Bone marrow (tissue), 2 donors: ENCODE data around the gene ARID1B.

Experiments
- DNase-seq, 2 donors: peaks; one replicate each; lab custom pipeline; 2025; lab: John Stamatoyannopoulos, UW

The ARID1B gene

DNA sequence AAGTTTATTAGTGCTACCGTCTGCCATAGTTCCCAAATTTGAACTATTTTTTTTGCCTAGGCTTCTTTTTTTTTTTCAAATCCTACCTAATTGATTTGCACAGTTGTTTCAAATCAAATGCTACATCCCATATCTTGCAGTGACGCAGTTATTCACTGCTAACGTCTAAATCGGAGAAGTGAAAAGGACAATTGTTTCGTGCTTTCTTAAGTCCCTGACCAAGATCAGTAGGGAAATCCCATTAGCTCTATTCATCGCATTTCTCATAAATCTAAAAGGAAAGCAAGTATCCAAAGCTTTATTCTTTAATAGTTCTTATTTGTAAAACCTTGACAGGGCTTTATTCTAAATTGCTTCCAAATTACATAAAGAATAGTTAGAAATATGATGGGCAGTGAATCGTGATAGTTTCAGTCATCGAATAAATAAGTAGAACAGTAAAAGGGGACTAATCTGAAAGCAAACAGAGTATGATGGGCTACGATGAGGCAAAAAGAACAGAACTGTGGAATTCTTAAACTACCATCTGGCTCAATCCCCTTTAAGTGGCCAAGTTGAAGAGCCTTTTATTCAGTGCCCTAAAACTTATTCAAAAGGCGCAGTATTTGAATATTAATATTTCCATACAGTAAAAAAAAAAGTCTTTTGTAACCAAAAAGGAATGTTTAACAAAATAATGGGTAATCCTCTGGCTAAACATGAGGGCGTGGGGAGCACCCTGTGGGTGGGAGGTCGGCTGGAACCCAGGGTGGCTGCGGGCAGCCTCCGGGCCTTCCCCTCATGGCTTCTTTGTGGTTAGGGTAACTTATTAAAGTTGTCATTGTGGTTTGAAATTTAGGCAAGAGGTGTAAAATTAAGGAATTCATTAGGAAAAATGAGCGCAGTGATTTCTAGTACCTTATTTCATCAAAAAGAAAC lies 3.0 kb upstream of the ARID1B start:
- no peak for DNase-seq

DNA sequence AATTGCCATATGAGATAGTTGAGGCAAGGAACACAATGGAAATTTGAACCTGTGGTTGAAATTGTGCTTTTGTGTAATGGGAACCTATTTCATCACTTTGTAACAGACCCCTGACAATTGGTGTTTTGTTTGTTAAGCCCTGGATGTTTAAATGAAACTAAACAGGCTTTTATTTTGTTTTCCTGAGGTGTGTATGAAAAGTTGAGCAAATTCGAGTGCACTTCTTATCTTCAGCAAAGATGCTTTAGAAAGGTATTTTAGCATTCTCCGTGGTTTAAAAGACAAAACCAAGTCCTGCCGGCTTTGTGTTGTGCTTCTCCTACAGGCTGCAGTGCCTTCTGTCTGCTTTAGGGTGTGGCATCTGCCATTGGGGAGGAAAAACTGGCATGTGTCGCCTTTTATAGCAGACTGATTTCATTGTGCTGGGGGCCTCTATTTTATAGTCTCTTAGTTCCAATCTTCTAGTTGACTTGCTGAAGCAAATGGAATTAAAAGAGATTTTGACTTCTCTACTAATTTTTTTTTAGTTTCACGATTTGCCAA lies 2.2 kb upstream of the ARID1B start:
- DNase-seq, result no peak

DNA sequence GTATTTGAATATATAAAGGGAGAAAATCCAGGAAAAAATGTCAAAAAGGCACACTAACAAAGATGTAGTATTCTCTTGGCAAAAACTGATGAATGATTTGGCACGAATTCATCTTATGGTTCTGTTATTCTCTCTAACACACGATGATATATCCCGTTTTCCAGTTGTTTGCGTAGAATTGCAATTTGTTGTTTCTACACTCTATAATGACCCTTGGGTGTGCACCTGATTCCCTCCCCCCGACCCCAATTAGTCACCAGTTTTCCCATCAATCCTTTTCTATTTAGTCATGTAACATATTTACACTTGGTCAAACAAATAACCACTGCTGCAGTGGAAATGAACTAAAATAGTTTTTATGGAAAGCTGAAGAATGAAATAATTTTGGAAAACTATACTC lies 1.5 kb upstream of the ARID1B start:
- DNase-seq, result no peak

DNA sequence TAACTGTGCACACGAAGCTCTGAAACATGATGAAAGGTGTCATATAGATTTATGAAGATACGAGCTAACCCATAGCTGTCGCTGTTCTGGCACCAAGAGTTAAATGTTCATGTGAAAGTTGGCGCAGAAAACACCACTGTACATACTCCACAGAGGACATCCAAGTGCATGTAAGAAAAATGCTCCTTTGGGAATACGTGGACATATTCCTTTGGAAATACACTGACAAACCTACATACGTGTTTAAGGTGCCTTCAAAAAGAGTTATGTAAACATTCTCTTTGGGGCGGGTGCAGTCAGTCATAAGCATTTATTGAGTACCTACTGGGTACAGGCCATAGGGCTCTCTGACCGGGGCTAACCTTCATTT lies 723 bp upstream of the ARID1B start:
- peak in 1 of 2 donors; percentile 60 for DNase-seq

DNA sequence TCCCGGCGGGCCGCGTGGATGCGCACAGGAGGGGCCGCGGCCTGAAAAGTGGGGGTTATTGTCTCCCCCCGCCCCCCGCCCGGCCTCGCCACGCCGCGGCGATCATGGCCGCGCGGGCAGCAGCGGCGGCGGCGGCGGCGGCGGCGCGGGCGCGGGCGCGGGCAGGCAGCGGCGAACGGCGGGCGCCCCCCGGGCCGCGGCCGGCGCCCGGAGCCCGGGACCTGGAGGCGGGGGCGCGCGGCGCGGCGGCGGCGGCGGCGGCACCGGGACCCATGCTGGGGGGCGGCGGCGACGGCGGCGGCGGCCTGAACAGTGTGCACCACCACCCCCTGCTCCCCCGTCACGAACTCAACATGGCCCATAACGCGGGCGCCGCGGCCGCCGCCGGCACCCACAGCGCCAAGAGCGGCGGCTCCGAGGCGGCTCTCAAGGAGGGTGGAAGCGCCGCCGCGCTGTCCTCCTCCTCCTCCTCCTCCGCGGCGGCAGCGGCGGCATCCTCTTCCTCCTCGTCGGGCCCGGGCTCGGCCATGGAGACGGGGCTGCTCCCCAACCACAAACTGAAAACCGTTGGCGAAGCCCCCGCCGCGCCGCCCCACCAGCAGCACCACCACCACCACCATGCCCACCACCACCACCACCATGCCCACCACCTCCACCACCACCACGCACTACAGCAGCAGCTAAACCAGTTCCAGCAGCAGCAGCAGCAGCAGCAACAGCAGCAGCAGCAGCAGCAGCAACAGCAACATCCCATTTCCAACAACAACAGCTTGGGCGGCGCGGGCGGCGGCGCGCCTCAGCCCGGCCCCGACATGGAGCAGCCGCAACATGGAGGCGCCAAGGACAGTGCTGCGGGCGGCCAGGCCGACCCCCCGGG lies 637 bp downstream of the ARID1B start:
- peak; percentile 39 to 76 for DNase-seq

DNA sequence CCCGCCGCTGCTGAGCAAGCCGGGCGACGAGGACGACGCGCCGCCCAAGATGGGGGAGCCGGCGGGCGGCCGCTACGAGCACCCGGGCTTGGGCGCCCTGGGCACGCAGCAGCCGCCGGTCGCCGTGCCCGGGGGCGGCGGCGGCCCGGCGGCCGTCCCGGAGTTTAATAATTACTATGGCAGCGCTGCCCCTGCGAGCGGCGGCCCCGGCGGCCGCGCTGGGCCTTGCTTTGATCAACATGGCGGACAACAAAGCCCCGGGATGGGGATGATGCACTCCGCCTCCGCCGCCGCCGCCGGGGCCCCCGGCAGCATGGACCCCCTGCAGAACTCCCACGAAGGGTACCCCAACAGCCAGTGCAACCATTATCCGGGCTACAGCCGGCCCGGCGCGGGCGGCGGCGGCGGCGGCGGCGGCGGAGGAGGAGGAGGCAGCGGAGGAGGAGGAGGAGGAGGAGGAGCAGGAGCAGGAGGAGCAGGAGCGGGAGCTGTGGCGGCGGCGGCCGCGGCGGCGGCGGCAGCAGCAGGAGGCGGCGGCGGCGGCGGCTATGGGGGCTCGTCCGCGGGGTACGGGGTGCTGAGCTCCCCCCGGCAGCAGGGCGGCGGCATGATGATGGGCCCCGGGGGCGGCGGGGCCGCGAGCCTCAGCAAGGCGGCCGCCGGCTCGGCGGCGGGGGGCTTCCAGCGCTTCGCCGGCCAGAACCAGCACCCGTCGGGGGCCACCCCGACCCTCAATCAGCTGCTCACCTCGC lies 1.5 kb downstream of the ARID1B start:
- peak in 1 of 2 donors; percentile 43 for DNase-seq

DNA sequence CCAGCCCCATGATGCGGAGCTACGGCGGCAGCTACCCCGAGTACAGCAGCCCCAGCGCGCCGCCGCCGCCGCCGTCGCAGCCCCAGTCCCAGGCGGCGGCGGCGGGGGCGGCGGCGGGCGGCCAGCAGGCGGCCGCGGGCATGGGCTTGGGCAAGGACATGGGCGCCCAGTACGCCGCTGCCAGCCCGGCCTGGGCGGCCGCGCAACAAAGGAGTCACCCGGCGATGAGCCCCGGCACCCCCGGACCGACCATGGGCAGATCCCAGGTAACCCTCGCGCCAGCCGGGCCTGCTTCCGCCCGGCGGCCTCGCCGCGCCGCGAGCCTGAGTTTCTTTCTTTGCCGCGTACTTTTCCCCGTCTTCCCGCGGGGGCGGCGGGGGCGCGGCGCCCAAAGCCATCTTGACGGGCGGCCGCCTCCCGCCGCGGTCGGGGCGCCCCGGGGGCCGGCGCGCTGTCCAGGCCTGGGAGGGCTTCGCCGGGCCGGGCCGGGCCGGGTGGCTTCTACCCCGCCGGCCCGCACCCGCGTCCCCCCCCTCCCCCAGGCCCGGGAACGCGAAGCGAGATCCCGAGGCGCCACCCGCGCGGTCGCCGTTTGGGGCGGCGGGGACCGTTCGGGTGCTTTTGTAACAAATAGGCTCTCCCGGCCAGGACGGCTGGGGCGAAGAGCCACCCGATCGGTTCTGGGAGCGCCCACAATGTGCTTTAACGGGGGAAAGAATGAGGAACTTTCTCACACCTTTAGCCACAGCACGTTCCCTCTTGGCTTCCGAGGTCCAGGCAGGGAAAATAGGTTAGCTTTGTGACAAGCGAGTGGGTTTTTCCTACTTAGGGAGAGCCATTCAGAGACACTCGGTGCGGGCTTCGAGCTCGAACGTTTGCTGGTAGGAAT lies 2.3 kb downstream of the ARID1B start:
- peak in 1 of 2 donors; percentile 54 for DNase-seq

DNA sequence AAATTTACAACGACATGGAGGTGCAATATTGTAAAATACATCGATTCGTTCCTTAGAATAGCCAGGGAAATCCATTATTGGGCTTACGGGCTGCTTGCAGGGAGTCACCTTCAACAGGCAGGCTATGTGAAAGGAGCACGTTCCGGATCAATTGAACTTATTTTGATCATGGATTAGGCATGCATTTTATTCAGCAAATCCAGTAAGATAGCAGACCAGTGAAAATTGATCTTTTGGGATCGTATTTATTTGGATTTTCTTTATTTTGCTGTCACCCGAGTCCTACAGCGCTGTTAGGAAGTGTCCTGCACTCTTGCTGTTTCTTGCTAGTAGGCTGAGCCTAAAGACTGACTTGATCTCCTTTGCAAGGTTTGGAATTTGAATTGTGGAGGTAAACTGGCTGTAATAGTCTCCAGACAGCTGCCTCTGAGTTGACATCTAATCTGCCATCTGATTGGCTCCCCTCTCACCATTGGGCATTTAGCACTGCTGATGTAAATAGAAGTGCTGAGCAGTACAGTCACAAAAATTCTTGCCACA lies 3.0 kb downstream of the ARID1B start:
- DNase-seq, result peak in 1 of 2 donors; percentile 78

DNA sequence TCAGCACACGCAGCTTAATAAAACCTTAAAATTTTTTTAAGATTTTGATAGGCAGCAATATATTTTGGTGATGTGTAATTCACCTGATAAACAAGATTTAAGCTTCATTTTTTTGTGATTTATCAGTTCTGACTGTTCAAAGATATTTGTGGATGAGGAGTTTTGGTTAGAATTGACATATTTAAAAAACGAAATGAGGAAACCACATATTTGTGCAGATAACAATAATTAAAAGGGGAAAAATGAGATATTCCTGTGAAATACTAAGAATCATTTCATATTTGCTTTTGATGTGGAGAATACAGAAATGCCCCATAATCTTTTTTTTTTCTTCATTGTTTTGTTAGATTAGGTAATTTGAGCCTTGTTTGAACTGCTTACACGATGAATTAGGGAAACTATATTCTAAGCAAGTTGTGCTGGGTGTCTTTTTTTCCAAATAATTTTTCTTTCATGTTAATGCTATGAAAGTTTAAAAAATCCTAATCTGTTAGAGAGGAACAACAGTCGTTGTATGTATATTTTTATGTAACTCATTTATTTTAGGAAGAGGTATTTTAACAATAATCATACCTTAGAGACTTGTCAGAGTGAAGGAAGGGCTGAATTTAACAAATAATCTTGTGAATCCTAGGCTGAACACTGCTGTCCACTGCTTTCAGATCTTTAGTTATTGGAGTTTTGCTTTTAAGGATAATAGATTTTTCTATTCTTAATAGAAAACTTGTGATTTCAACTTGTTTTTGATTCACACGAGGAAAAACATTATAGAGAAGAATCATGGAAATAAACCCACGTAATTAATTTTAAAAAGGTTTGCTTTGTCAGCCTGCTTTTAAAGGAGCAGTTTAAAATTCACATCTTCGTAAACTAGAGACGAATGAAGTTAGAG lies 4.0 kb downstream of the ARID1B start:
- DNase-seq, result no peak

DNA sequence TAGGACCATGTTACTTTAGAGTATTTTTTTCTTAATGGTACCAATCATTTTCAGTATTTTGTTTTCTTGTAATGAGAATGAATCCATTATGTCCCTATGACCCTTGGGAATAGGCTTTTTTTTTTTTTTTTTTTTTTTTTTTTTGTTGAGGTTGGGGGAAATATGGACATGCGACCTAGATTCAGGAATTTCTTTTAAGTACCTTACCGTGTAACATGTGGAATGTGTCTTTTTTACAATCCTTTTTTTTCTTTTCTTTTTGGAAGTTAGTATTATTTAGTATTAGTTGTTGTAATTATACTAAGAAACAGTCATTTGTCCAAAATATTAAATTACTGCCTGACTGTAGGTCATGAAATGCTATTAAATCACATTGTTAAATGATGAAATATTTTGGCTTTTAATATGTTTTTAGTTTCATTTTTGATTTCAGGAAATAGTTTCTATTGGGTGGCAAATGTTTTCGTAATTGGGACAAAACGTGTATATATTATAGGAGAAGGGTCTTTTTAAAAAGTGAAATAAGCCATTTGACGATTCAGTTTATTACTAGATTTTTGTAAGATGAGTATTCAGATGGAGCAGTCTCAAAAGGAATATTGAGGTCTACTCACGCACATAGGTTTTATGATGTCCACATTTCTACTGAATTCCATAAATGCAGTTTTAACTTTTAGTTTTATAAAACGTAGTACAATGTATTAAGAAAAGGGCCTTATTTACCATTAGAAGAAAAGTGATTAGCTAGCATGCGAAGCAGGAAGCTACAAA lies 4.9 kb downstream of the ARID1B start:
- DNase-seq, result no peak

DNA sequence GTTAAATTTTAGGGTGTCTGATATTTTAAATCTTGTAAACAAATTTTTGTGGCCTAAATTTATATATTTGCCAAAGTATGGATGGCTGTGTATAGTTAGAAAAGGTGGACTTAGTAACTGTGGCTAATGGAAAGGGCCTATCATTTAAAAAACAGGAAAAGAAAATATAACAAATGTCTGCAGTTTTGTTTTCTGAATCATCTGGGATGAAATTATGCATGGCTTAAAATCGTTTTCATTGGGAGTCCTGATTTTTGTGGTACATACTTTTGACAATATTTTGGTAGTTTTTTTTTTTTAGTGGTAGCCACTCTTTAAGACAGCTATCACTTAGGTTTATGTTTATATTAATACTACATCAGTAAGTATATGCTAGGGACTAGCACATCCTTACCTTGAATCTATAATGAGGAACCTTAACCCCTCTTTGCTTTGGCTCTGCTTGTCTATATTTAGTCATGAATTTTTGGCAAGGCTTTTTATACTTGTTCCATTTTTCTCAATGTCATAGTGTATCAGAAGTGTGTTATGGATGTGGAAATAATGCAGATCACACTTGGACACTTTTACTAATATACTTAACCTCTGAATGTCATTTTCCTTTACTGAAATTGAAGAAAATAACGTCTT lies 5.6 kb downstream of the ARID1B start:
- DNase-seq, result no peak

DNA sequence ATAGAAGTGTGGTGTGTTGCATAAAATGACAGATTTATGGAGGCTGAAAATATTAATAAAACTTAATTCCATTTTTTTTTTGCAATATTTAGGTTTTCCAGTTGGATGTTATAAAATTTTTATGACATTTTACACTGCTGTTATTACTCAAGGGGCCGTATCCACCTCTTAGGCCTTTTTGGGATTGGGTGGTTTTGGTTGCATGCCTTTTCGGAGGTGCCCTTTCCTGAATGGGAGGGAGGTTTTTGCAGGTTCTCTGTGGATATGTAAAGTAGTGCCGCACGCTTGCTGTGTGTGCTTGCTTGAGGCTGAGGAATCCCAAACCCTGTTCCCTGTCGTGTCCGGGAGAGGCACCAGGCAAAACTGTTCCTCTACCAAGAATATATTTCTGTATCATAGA lies 6.8 kb downstream of the ARID1B start:
- DNase-seq, result no peak

DNA sequence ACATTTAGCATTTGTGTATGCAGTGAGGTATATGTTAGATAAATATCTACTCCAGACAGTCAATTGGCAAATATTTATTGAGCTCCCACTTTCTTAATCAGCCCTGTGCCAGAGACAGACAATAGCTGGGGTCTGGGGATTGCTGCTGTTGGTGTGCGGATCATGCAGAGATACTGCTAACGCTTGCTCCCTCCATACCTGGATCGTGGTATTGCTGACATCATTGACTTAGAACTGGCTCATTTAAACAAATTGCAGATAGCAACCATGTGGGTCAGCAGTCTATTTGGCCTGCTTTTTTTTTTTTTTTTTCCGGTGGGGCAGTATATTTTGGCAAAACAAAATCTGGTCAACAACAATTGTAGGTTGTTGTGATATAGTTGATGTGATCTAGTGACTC lies 9.5 kb downstream of the ARID1B start:
- DNase-seq, result no peak

DNA sequence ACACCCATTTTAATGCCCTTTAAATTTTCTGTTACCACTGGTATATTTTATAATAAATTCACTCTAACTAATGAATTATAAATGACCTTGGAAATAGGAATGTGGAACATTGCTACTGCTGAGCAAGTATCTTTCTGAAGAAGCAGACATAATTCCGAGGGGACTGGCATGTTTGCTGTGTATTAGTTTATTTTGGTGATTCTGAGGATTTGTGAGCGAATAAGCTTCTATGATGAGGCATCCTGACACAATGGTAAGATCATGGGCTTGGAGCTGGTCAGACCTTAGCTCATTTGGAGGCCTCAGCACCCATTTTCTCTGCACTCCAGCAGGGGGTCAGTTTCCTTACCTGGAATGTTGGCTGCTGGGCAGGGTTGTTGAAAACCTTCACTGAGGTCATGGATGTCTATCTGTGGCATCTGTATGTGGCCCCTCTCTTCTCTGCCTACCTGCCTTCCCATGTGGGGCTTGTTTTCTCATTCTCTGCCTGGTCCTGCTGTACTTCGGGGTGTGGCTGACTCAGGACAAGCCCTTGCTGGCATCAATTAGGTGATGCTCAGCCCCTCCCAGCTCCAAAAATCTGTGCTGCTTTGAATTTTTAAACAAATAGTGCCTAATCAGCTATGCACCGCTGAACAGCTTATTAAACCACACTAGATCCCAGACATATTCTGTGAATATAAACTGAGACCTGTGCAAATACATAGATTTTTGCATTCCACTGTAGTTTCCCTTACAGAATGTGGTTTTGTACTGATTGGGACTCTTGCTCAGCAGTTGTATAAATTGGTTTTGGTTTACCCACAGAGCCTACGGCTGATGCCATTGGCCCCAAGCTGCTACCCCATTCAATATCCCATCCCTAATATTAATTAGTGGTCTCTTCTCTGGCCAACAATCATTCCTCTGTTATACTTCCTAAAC lies 10.7 kb downstream of the ARID1B start:
- DNase-seq, result no peak

DNA sequence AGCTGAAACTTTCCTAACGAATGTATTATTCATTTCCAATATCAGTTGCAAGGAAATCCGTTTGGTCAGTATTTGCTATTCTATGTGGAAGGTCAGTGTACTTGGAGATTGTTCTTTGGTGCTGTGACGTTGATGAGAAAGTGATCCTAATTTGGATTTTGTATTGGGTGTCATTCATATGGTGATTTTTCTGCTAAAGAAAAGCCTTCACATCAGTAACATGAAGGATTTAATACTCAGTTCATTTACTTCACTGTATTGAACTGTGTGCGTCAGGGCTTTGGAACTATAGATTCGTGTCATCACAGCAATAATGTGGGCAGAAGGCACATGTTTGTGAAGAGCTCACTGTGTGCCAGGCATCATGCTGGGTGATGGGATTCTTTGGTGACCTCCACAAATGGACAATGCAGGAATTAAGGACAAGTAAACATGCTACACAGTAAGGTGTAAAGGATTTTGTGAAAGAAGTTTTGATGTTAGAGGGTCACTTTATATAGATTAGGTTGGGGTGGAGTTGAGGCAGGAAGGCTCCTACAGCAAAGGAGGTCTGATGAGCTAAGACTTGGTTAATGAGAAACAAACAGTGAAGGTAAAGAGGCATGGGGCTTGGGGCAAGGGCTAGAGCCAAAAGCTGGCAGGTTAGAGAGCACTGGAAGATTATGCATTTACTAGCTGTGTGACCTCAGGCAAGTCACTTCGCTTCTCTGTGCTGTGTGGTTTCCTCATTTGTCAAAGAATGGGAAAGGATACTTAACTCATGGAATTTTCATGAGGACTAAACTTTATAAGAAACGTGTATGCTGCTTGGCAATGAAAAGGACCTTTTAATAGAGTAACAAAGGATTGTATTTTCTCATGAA lies 12.1 kb downstream of the ARID1B start:
- DNase-seq, result no peak

DNA sequence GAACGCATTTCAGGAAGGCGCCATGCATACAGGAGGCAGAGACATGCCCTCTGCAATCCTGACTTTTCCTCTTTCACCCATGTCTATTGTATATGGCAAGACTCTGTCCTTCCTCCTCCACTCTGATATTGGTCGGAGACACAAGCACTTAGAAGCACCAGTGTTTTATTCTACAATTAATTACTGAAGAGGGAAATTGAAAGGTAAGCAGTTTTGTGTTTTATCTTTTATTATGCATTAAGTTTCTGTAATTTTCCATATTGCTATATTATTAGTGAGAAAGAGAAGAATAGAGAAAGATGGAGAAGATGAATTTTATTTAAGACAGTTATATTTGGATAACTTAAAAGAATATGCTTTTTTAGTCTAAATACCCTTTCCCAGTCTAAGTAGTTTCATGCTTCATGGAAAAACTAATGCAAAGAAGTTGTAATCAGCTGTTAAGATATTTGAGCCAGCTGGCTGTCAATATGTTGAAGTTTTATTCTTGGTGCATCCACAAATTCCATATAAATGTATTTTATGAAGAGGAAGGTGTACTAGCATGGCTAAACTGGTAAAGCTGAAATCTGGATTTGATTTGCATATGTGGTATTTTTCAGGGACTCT lies 13.6 kb downstream of the ARID1B start:
- no peak for DNase-seq
